Upper lobe of left lung (tissue), 6 donors: ENCODE data around the gene TRMT61A. TPM values are rescaled to one million over a fixed set of nuclear protein-coding genes. Genes with fewer than 3 reads are reported as not detected.

Source experiments
- ATAC-seq, 2 donors: fragments of 200-7000 bp; cut with Tn5 transposase; one replicate each; pipeline ENCODE4 v1.9.1; 2022; ENCODE audit warnings: mild to moderate bottlenecking in 2 of 2, moderate library complexity in 2 of 2; ENCODE audit not compliant: low FRiP score in 2 of 2
- DNase-seq, 2 donors: peaks; one replicate each; pipeline ENCODE4 v3.0.0-alpha.2; 2019 to 2020
- H3K27ac ChIP-seq, 4 donors: fragments of 200-600 bp; sonication (generic); one replicate each; pipeline ENCODE4 v1.5.1; 2016 to 2019
- H3K27me3 ChIP-seq, 4 donors: fragments of 200-600 bp; sonication (generic); one replicate each; pipeline ENCODE4 v1.5.1; 2017 to 2019
- H3K36me3 ChIP-seq, 4 donors: fragments of 200-600 bp; sonication (generic); one replicate each; pipeline ENCODE4 v1.5.1; 2016 to 2019
- H3K4me1 ChIP-seq, 4 donors: fragments of 200-600 bp; sonication (generic); one replicate each; pipeline ENCODE4 v1.5.1; 2018 to 2019
- H3K4me3 ChIP-seq, 4 donors: fragments of 200-600 bp; sonication (generic); one replicate each; pipeline ENCODE4 v1.5.1; 2017 to 2019; ENCODE audit warnings: mild to moderate bottlenecking in 2 of 4, moderate library complexity in 1 of 4
- H3K9me3 ChIP-seq, 4 donors: fragments of 200-600 bp; sonication (generic); one replicate each; pipeline ENCODE4 v1.5.1; 2018 to 2019
- EP300 ChIP-seq, 4 donors: sonication (generic); formaldehyde crosslinking; IDR thresholded peaks; one replicate each; pipeline ENCODE4 v1.5.1; 2017; ENCODE audit warnings: antibody characterized with exemption in 4 of 4, control low read depth in 2 of 4
- POLR2A ChIP-seq, 4 donors: fragments of 450-650 bp; IDR thresholded peaks; one replicate each; pipeline ENCODE4 v1.5.1; 2016 to 2017; ENCODE audit warnings: antibody characterized with exemption in 4 of 4, mild to moderate bottlenecking in 2 of 4
- POLR2AphosphoS5 ChIP-seq, 2 donors: sonication (generic); formaldehyde crosslinking; IDR thresholded peaks; one replicate each; pipeline ENCODE4 v1.5.1; 2017; ENCODE audit warnings: antibody characterized with exemption in 2 of 2
- WGBS, 2 donors: methylation state at CpG; one replicate each; pipeline ENCODE4 v1.1.5; 2017 to 2018; 5-methylcytosine and 5-hydroxymethylcytosine counted together
- total RNA-seq, 6 donors: library from RNA; depleted of rRNA in 4 of 6; stranded (reverse); fragments of >200 nt in 4 of 6; gene quantifications; one replicate each; pipeline versions ENCODE4 v1.1.0 to v1.2.1, GENCODE V29; 2016 to 2021
- TF ChIP-seq, protein P1 (sequence below), 6 experiments: fragments of 450-650 bp in 4 of 6; fragments of 200-600 bp in 2 of 6; sonication (generic) in 2 of 6; IDR thresholded peaks; one replicate each; pipeline ENCODE4 v1.5.1; 2016 to 2019; ENCODE audit warnings: antibody characterized with exemption in 6 of 6
- donor health status: DM: no; HTN: no; CAD: no; lungs with moderate emphysema.
- donor health status: DM: no; HTN: yes; CAD: no; lungs with severe emphysema.

TRMT61A gene
- total RNA-seq, 6 donors from 2014 or later = 6.7 to 25.1 (median 15.0) TPM

- TF ChIP-seq, protein P1, sequence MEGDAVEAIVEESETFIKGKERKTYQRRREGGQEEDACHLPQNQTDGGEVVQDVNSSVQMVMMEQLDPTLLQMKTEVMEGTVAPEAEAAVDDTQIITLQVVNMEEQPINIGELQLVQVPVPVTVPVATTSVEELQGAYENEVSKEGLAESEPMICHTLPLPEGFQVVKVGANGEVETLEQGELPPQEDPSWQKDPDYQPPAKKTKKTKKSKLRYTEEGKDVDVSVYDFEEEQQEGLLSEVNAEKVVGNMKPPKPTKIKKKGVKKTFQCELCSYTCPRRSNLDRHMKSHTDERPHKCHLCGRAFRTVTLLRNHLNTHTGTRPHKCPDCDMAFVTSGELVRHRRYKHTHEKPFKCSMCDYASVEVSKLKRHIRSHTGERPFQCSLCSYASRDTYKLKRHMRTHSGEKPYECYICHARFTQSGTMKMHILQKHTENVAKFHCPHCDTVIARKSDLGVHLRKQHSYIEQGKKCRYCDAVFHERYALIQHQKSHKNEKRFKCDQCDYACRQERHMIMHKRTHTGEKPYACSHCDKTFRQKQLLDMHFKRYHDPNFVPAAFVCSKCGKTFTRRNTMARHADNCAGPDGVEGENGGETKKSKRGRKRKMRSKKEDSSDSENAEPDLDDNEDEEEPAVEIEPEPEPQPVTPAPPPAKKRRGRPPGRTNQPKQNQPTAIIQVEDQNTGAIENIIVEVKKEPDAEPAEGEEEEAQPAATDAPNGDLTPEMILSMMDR (IDR thresholded peaks at IDR 0.05) = no peak
- TF ChIP-seq POLR2A (IDR thresholded peaks at IDR 0.05) = no peak
- TF ChIP-seq POLR2AphosphoS5 (IDR thresholded peaks at IDR 0.05) = no peak
- no peak for TF ChIP-seq EP300 (IDR thresholded peaks at IDR 0.05)
- H3K4me3 ChIP-seq = no peak overlapping the region
- H3K27me3 ChIP-seq = no peaks in the 10 kb centered on the region
- 77 to 79% methylated on average over 13 to 15 of the region's 18 CpGs for WGBS, 2 donors
- H3K36me3 ChIP-seq = peaks cover 0 to 33% (median 16%) of the 10 kb centered on the region in 4 donors
- H3K4me1 ChIP-seq = peaks cover 24 to 36% (median 30%) of the 10 kb centered on the region in 4 donors
- no peak for DNase-seq
- H3K27ac ChIP-seq = peak overlapping the region in 1 of 4 donors; percentile 34
- H3K9me3 ChIP-seq = no peaks in the 10 kb centered on the region
- no peak for ATAC-seq
Measured at GRCh38 chr14:103537175-103537990, 8.4 kb downstream of the TRMT61A start.

DNA sequence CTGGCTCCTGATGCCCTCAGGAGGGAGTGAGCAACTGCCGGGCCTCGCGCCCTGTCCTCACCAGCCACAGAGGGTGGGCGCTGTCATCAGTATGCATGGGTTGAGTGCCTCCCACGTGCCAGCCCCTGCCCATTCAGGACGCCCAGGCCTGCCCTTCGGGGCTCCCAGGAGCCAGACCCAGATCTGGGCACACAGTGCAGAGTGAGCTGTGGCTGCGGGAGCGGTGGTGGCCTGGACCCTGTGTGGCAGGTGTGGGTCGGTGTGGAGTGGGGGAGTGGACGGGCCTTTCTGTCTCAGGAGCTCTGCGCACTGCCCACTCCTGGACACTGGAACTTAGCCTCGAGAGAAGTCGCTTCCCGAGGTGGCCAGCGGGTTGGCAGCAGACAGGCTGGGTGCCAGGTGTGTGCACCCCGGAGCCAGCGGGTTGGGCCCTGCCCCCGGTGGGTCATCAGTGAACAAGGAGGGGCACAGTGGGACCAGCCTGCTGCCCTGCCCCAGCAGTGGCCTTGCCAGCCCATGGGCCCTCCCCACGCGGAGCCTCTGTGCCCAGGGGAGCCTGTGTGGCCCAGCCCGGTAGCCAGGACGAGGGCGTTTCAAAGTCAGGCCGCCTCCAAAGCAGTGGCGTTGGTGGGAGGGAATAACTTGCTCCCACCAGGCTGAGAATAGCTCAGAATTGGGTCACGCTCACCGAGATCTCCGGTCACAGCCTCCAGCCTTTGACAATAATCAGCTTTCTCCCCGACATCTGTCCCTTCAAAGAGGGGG is 9.5 kb downstream of the TRMT61A start:
- H3K4me1 ChIP-seq = peaks cover 35 to 47% (median 41%) of the 10 kb centered on the region in 4 donors
- H3K27ac ChIP-seq = peak overlapping the region; percentile 66 to 91 (median 78)
- no peaks in the 10 kb centered on the region for H3K27me3 ChIP-seq
- H3K4me3 ChIP-seq = no peak overlapping the region
- H3K9me3 ChIP-seq = no peaks in the 10 kb centered on the region
- H3K36me3 ChIP-seq = peaks cover 0 to 24% (median 11%) of the 10 kb centered on the region in 4 donors
- no peak for TF ChIP-seq POLR2AphosphoS5 (IDR thresholded peaks at IDR 0.05)
- no peak for TF ChIP-seq POLR2A (IDR thresholded peaks at IDR 0.05)
- no peak for TF ChIP-seq EP300 (IDR thresholded peaks at IDR 0.05)
- TF ChIP-seq, protein P1 (IDR thresholded peaks at IDR 0.05) = no peak
- WGBS, 2 donors = 34 to 65% methylated on average over 6 to 30 of the region's 30 CpGs
- no peak for ATAC-seq
- peak in 1 of 2 donors; percentile 82 for DNase-seq

- H3K27me3 ChIP-seq = no peaks in the 10 kb centered on the region
- no peak for TF ChIP-seq EP300 (IDR thresholded peaks at IDR 0.05)
- TF ChIP-seq, protein P1 (IDR thresholded peaks at IDR 0.05) = peak in 1 of 6 experiments; percentile 14
- H3K4me1 ChIP-seq = peaks cover 42 to 54% (median 47%) of the 10 kb centered on the region in 4 donors
- H3K4me3 ChIP-seq = no peak overlapping the region
- H3K27ac ChIP-seq = peak overlapping the region; percentile 66 to 91 (median 78)
- 69 to 72% methylated on average over 26 to 28 of the region's 28 CpGs for WGBS, 2 donors
- DNase-seq (peak in 1 of 2 donors; percentile 75), ATAC-seq (no peak)
- peaks cover 0 to 17% (median 7%) of the 10 kb centered on the region in 4 donors for H3K36me3 ChIP-seq
- H3K9me3 ChIP-seq = no peaks in the 10 kb centered on the region
Measured at GRCh38 chr14:103539056-103539825, 10.2 kb downstream of the TRMT61A start.

GRCh38 chr14:103540821-103541708 is 12.1 kb downstream of the TRMT61A start:
- 30 to 69% methylated on average over 3 to 10 of the region's 17 CpGs for WGBS, 2 donors
- H3K27me3 ChIP-seq = no peaks in the 10 kb centered on the region
- H3K4me1 ChIP-seq = peaks cover 46 to 63% (median 49%) of the 10 kb centered on the region in 4 donors
- peak in 1 of 2 donors; percentile 81 for DNase-seq
- no peaks in the 10 kb centered on the region for H3K36me3 ChIP-seq
- no peaks in the 10 kb centered on the region for H3K9me3 ChIP-seq
- no peak overlapping the region for H3K4me3 ChIP-seq
- H3K27ac ChIP-seq = peak overlapping the region; percentile 84 to 91 (median 88)
- ATAC-seq = no peak
- TF ChIP-seq EP300 (IDR thresholded peaks at IDR 0.05) (no peak), POLR2AphosphoS5 (IDR thresholded peaks at IDR 0.05) (no peak), POLR2A (IDR thresholded peaks at IDR 0.05) (no peak)
- TF ChIP-seq, protein P1 (IDR thresholded peaks at IDR 0.05) = no peak
